GM12874 (cell line): Measurements from ENCODE around the gene COBL.

Source experiments
- TF ChIP-seq, protein P1 (sequence below): IDR thresholded peaks from 2 replicates; pipeline ENCODE4 v1.5.1; 2011; ENCODE audit warnings: low read depth, mild to moderate bottlenecking, control low read depth, low read length, moderate library complexity; ENCODE audit not compliant: insufficient read depth

Gene COBL

DNA sequence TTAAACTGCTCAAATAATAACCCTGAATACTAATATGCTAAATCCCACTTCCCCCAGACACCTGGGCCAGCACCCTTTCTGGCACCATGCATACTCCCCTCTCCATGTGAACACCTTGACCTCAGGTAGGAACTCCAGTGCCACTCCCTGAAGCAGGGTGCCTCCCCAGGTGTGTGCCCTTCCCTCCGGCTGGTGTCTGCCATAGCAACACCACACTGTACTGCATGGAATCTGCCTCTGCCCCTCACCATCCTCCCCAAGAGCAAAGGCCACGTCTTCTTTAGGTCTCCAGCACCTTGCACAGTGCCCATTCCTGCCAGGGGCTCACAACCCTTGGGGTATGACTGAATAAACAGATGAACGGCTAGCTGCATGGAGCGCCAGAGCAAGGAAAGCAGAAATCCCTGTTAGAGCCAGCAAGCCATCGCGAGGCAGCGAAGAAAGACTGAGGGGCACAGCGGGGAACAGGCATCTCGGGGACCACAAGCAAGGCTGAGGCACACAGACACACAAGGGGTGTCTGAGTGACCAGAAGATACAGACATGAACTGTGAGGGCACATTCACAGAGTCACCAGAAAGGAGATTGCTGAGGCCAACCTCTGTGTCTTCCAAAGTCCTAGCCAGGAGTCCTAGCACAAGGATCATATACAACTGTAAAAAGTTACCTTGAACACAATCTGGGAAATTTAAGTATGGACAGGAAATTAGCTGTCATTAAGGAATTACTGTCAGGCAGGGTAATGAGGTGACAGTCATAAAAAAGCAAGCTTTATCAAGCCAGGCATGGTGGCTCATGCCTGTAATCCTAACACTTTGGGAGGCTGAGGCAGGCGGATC, 25.7 kb downstream of the COBL start:
- TF ChIP-seq, protein P1, sequence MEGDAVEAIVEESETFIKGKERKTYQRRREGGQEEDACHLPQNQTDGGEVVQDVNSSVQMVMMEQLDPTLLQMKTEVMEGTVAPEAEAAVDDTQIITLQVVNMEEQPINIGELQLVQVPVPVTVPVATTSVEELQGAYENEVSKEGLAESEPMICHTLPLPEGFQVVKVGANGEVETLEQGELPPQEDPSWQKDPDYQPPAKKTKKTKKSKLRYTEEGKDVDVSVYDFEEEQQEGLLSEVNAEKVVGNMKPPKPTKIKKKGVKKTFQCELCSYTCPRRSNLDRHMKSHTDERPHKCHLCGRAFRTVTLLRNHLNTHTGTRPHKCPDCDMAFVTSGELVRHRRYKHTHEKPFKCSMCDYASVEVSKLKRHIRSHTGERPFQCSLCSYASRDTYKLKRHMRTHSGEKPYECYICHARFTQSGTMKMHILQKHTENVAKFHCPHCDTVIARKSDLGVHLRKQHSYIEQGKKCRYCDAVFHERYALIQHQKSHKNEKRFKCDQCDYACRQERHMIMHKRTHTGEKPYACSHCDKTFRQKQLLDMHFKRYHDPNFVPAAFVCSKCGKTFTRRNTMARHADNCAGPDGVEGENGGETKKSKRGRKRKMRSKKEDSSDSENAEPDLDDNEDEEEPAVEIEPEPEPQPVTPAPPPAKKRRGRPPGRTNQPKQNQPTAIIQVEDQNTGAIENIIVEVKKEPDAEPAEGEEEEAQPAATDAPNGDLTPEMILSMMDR: no peak

DNA sequence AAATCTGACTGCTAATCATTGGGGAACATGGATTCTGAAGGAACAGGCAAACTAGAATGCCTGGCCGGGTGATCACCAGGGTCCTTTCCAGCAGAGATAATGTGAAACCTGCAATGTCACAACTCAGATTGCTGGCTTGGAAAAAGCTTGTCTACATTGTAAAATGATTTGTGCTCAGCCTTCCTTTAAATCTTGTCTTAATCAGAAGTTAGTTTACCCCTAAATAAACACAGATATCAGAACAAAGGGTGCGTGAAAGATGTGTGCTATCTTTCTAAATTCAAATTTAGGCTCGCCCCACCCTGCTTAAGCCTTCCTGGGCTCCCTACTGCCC, 26.3 kb downstream of the COBL start:
- TF ChIP-seq, protein P1: no peak

DNA sequence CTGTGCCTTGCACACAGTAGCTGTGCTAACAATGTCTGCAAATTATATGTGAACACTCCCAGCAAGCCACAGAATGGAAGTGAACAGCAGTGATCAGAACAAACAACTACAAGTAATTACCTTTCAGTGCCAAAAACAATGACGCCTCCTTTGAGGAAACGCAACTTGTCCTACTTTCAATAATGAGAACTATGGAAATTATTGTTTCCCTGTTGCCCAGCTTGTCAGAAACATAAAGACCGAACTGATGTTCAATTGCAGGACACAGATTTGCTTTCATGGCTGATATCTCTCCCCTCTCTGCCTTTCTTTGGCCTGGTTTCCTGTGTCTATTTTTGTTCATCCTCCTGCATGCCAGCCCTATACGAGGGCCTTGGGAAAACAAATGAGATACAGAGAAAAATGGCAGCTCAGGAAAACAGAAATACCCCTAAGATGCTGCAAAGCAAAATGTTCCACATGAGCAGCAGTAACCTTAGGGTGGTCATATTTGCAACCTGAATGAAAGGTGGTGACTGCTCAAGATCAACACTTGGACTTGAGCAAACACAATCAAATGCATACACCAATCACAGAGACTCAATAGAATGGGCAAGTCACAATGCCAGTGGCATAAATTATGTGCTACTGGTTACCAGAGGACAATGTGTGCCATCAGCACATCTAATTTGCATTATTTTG, 26.8 kb downstream of the COBL start:
- TF ChIP-seq, protein P1: no peak

DNA sequence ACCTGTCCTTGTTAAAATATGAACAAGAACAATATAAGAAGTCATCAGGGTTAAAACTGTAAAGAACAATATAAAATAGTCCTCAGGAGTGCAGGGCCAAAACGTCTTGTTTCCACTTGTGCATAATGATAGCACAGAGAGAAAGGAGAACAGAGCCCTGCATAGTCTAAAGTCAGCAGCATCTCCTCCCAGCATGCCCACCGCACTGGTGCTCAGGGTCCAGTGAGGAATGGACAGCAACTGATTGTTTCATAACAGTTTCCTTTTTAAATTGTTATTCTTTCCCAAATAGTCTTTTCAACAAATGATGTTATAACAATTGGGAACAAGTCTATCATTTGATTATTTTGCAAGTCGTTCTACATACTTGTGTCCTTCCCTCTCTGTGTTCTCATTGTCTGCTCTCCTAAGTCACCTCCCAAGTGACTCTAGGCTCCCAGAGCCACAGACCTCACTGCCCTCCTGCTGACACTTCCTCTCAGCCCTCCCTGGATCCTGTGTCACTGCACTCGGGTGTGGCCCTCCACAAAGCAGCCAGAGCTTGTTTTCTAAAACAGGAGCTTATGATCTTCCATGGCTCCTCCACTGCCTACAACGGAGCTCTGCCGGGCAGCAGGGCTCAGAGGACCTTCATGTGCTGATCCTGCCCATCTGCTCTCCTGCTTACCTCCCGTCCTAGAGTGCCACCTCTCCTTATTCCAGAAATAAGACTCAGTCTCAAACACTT, 27.6 kb downstream of the COBL start:
- TF ChIP-seq, protein P1: no peak

DNA sequence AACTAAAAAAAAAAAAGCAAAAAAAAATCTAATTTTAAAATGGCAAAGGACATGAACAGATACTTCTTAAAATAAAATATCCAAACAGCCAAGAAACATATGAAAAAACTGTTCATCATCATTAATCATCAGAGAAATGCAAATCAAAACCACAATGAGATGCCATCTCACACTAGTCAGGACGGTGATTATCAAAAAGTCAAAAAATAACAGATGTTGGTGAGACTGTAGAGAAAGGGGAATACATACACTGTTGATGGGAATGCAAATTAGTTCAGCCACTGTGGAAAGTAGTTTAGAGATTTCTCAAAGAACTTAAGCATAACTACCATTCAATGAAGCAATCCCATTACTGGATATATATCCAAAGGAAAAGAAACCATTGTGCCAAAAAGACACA, 30.2 kb downstream of the COBL start:
- TF ChIP-seq, protein P1: no peak

DNA sequence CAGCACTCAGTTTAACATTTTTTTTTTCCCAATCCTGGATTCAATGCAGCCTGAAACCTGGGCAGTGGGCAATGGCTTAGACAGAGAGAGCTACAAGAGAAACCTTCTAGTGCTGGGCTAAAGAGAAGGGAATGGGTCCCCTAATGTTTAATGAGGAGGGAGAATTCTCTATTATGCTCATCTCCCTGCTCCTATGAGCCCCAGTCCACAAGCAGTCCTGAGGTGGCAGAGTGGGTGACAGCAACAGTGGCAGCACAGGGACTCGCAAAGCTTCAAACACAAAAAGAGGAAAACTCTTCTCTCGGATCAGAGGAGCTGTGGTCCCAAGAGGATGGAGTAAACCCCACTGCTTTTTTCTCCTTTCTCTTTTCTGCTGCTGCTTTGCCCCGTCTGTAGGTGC, 36.5 kb downstream of the COBL start:
- TF ChIP-seq, protein P1: no peak

DNA sequence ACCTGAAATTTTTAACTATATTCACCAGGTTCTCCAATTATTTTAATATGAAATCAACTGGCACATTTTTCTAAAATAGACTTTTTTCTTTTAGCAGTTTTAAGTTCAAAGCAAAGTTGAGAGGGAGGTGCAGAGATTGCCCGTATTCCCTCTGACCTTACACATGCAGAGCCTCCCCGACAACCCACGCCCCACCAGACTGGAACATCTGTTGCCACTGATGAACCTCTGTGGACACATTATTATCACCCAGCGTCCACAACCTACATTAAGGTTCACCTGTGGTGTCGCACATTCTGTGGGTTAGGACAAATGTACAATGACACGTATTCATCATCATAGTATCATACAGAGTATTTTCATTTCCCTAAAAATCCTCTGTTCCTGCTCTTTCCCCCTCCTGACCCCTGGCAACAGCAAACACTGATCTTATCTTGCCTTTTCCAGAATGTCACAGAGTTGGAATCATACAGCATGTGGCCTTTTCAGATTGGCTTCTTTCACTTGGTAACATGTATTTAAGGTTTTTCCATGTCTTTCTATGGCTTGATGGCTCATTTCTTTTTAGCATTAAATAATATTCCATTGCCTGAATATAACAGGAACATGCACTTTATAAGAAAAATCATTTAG, 37.1 kb downstream of the COBL start:
- TF ChIP-seq, protein P1: no peak
